Thyroid gland (tissue), 4 donors: Measurements from ENCODE around the gene SNED1. TPM values are rescaled to one million over a fixed set of nuclear protein-coding genes. Genes with fewer than 3 reads are reported as not detected.

Experiments used
- DNase-seq, 2 donors: peaks; one replicate each; pipeline ENCODE4 v3.0.0-alpha.2; 2019
- H3K27ac ChIP-seq, 3 donors: fragments of 200-600 bp; sonication (generic); 1 replicate in 2 of 3; 2 replicates in 1 of 3; pipeline ENCODE4 v1.5.1; 2016 to 2019; ENCODE audit warnings: mild to moderate bottlenecking in 1 of 3, moderate library complexity in 1 of 3
- H3K27me3 ChIP-seq: fragments of 200-600 bp; sonication (generic); one replicate; pipeline ENCODE4 v1.5.1; 2019
- H3K36me3 ChIP-seq, 2 donors: fragments of 200-600 bp; sonication (generic); one replicate each; pipeline ENCODE4 v1.5.1; 2016 to 2019
- H3K4me1 ChIP-seq, 2 donors: fragments of 200-600 bp; sonication (generic); one replicate each; pipeline ENCODE4 v1.5.1; 2017 to 2019
- H3K4me3 ChIP-seq, 3 donors: fragments of 200-600 bp; sonication (generic); replicated peaks in 1 of 3; 1 replicate in 2 of 3; 2 replicates in 1 of 3; pipeline ENCODE4 v1.5.1; 2016; ENCODE audit warnings: mild to moderate bottlenecking in 1 of 3
- H3K9me3 ChIP-seq: fragments of 200-600 bp; sonication (generic); one replicate; pipeline ENCODE4 v1.5.1; 2017
- POLR2A ChIP-seq, 2 donors: fragments of 450-650 bp; IDR thresholded peaks; one replicate each; pipeline ENCODE4 v1.6.1; 2017; ENCODE audit warnings: antibody characterized with exemption in 2 of 2, mild to moderate bottlenecking in 2 of 2, moderate library complexity in 1 of 2
- WGBS, 2 donors: methylation state at CpG; one replicate each; pipeline ENCODE4 v1.1.5; 2017; 5-methylcytosine and 5-hydroxymethylcytosine counted together
- intact Hi-C: fragments of 100-400 bp; cut with DNase I; formaldehyde crosslinking; loops from one replicate; pipeline ENCODE4 v1.15.1; 2023
- total RNA-seq, 4 donors: library from RNA; depleted of rRNA; stranded (reverse); fragments of >200 nt; gene quantifications; one replicate each; pipeline ENCODE4 v1.2.3, GENCODE V29; 2016
- TF ChIP-seq, protein P1 (sequence below), 6 experiments: fragments of 200-600 bp in 3 of 6; fragments of 450-650 bp in 3 of 6; sonication (generic) in 3 of 6; IDR thresholded peaks; one replicate each; pipeline ENCODE4 v1.5.1; 2016 to 2019; ENCODE audit warnings: antibody characterized with exemption in 6 of 6, mild to moderate bottlenecking in 2 of 6, inconsistent platforms in 1 of 6, moderate library complexity in 1 of 6

Gene SNED1
- total RNA-seq, 4 donors from 2014 or later, result 47.7 to 122 (median 68.7) TPM

DNA sequence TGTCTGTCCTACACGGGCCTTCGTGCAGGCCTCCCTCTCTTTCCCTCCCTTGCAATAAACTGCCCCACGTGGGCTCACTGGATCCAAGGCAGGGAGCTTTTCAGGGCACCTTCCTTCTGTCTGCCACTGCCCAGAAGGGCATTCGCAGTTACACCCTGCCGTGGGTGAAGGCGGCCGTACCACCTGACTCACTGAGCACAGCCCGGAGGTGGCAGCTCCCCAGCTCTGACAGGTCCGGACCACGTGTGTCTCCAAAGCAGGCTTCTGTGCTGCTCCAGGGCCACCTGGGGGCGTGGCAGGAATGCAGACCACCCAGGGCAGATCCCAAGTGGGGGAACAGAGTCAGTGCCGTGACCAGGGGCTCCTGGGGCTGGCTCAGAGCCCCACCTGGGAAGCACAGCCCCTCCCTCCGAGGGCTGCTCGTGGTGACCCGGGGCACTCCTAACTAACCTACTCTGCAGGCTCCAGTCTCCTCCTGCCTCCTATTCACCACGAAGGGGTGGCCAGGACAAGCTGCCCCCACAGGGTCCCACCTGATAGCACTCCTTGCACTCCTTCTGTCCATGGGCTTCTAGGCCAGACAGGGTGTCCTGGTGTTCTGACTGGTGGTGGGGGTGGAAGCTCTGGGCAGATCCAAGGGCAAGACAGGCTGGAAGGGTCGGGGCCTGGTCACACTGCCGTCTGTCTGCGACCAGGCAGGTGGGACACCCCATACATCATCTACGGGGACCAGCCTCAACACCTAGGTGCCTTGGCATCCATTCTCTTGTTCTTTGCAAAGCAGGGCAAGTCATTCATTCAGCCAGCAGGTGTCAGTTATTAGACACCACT is 9.7 kb downstream of the SNED1 start:
- Histone ChIP-seq H3K27ac (peak overlapping the region in 2 of 3 donors; percentile 90 to 91), H3K4me1 (peaks cover 47 to 51% of the 10 kb centered on the region in 2 donors), H3K36me3 (peaks cover 3 to 6% of the 10 kb centered on the region in 2 donors), H3K27me3 (no peaks in the 10 kb centered on the region), H3K9me3 (no peaks in the 10 kb centered on the region), H3K4me3 (no peak overlapping the region)
- intact Hi-C loops, result no loop called here
- 70 to 87% methylated on average over 13 to 15 of the region's 20 CpGs for WGBS, 2 donors
- TF ChIP-seq, protein P1, sequence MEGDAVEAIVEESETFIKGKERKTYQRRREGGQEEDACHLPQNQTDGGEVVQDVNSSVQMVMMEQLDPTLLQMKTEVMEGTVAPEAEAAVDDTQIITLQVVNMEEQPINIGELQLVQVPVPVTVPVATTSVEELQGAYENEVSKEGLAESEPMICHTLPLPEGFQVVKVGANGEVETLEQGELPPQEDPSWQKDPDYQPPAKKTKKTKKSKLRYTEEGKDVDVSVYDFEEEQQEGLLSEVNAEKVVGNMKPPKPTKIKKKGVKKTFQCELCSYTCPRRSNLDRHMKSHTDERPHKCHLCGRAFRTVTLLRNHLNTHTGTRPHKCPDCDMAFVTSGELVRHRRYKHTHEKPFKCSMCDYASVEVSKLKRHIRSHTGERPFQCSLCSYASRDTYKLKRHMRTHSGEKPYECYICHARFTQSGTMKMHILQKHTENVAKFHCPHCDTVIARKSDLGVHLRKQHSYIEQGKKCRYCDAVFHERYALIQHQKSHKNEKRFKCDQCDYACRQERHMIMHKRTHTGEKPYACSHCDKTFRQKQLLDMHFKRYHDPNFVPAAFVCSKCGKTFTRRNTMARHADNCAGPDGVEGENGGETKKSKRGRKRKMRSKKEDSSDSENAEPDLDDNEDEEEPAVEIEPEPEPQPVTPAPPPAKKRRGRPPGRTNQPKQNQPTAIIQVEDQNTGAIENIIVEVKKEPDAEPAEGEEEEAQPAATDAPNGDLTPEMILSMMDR (IDR thresholded peaks at IDR 0.05), result no peak
- TF ChIP-seq POLR2A (IDR thresholded peaks at IDR 0.05), result no peak
- DNase-seq, result peak; percentile 65 to 69

DNA sequence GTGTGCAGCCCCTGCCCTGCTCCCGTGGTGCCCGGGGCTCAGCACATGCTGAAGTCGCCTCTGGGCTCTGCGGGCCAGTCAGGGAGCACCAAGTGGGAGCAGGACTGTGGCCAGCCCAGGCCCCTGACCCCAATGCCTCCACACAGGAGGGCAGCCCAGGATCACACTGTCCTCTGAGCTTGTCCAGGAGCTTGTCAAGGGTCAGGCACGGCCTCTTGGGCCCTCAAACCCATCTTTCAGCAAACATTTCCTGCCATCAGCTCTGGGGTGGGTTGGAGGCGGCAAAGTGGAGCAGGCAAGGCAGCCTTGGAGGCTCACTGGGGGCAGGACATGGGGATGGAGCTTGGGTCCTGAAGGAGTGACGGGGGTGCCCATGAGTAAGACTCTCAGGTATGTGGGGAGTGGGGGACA is 10.3 kb downstream of the SNED1 start:
- WGBS, 2 donors, result 89 to 95% methylated on average over 3 to 6 of the region's 7 CpGs
- H3K27me3 ChIP-seq, result no peaks in the 10 kb centered on the region
- intact Hi-C loops, result no loop called here
- DNase-seq, result no peak
- no peak overlapping the region for H3K4me3 ChIP-seq
- no peaks in the 10 kb centered on the region for H3K36me3 ChIP-seq
- H3K9me3 ChIP-seq, result no peaks in the 10 kb centered on the region
- no peak for TF ChIP-seq POLR2A (IDR thresholded peaks at IDR 0.05)
- TF ChIP-seq, protein P1 (IDR thresholded peaks at IDR 0.05), result no peak
- H3K27ac ChIP-seq, result peak overlapping the region; percentile 87 to 91 (median 90)
- H3K4me1 ChIP-seq, result peaks cover 46 to 47% of the 10 kb centered on the region in 2 donors

DNA sequence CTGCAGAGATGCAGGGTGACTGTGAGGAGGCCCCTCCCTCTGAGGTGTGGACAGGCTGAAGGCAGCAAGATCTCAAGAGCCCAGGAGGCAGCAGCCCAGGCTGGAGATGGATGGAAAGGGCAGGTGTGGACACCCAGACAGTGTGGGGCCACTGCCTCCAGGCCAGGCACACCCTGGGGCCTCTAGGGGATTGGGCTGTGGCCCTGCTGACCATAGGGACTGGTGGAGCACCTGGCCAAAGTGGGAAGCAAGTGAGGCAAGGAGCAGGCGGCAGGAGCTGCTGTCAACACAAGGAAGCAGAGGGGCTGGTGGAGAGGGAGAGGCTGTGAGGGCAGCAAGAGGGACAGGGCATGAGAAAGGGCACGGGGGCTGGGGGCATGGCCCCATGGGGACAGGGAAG is 10.8 kb downstream of the SNED1 start:
- Histone ChIP-seq H3K27me3 (no peaks in the 10 kb centered on the region), H3K27ac (peak overlapping the region; percentile 87 to 91 (median 90)), H3K9me3 (no peaks in the 10 kb centered on the region), H3K36me3 (no peaks in the 10 kb centered on the region), H3K4me3 (no peak overlapping the region), H3K4me1 (peaks cover 46 to 47% of the 10 kb centered on the region in 2 donors)
- 92 to 94% methylated on average over 2 of the region's 2 CpGs for WGBS, 2 donors
- intact Hi-C loops, result no loop called here
- DNase-seq, result no peak
- no peak for TF ChIP-seq POLR2A (IDR thresholded peaks at IDR 0.05)
- TF ChIP-seq, protein P1 (IDR thresholded peaks at IDR 0.05), result no peak

DNA sequence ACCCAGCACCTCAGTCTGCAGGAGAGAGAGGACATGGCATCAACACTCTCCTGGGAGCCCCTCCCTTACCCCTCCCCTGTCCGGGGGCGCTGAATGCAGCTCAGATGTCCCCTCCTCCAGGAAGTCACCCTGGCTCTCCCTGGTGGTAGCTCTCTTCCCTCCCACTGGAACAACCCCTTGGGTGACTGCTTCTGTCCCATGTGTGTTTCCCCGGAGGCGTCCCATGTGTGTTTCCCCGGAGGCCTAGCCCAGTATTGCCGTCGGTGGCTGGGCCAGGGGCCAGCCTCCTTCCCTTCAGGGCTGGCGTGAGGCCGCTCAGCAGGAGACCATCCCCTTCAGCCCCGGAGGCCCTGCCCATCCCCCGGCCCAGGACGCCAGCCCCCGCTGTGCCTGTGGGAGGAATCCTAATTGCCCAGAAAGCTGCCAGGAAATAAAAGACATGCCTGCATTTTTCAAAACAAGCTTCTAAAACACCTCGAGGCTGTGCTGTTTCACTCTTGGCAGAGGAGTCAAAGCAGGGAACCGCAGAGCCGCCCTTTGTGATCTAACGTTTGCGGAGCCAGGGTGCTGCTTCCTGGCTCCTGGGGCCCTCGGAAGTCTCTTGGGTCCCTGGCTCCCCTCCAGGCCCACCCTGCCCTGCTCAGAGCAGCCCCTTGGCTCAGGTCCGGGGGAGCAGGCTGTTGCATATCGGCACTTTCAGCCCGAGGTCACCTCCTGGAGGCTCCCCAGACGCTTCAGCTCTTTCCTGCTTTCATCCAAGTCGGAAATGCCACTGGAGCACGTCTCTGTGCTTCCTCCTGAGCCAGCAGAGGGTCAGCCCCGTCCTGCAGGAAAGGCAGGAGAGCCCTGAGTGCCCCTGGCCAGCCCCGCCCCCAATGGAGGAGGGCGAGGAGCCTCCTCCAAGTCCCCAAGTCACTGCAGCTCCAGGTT is 11.4 kb downstream of the SNED1 start:
- intact Hi-C loops, result no loop called here
- TF ChIP-seq, protein P1 (IDR thresholded peaks at IDR 0.05), result peak in 1 of 6 experiments; percentile 29
- no peak for TF ChIP-seq POLR2A (IDR thresholded peaks at IDR 0.05)

More for the DNA sequence above, 11.4 kb downstream of the SNED1 start:
- whole genome bisulfite sequencing, 2 donors, result 3% methylated on average over 19 to 20 of the region's 28 CpGs
- H3K9me3 ChIP-seq, result no peaks in the 10 kb centered on the region
- H3K27me3 ChIP-seq, result no peaks in the 10 kb centered on the region
- peak; percentile 81 to 87 for DNase-seq
- no peak overlapping the region for H3K4me3 ChIP-seq
- peak overlapping the region; percentile 87 to 91 (median 90) for H3K27ac ChIP-seq
- peaks cover 0 to 2% of the 10 kb centered on the region in 2 donors for H3K36me3 ChIP-seq
- peaks cover 46 to 47% of the 10 kb centered on the region in 2 donors for H3K4me1 ChIP-seq
